Ovary (tissue), 3 donors: ENCODE measurements around the gene INTS3.

Experiments used
- CTCF ChIP-seq, 3 donors: fragments of 450-650 bp in 2 of 3; fragments of 200-600 bp in 1 of 3; IDR thresholded peaks; one replicate each; pipeline versions ENCODE4 v1.5.1 to v1.8.0; 2016 to 2022; ENCODE audit warnings: antibody characterized with exemption in 3 of 3, mild to moderate bottlenecking in 1 of 3
- EP300 ChIP-seq: sonication (generic); formaldehyde crosslinking; IDR thresholded peaks from one replicate; pipeline ENCODE4 v1.6.1; 2017; ENCODE audit warnings: antibody characterized with exemption
- donor health status: DM: no; HTN: no; CAD: no.

GRCh38 chr1:153799566-153800465 is 72.0 kb downstream of the INTS3 start:
- TF ChIP-seq EP300 (no peak), CTCF (IDR thresholded peaks at IDR 0.05) (no peak)
